ENCODE measurements around the gene MEIOC. TPM values are rescaled to one million over a fixed set of nuclear protein-coding genes. Genes with fewer than 3 reads are reported as not detected.
"Not testable (repeated sequence)": the region's sequence is repeated elsewhere in the genome, so short reads cannot be mapped to it uniquely, and the experiment has no call there.

The MEIOC gene
- total RNA-seq, 1 donor from 2014 or later = 0.07 TPM

DNA sequence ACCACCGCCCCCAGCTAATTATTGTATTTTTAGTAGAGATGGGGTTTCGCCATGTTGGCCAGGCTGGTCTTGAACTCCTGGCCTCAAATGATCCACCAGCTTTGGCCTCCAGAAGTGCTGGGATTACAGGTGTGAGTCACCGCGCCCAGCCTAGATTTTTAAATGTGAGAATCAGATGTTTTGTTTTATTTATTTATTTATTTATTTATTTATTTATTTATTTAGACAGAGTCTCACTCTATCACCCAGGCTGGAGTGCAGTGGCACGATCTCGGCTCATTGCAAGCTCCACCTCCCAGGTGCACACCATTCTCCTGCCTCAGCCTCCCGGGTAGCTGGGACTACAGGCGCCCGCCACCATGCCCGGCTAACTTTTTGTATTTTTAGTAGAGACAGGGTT lies 44.0 kb downstream of the MEIOC start:
- intact Hi-C loops (cut with micrococcal nuclease) = not testable (repeated sequence)

DNA sequence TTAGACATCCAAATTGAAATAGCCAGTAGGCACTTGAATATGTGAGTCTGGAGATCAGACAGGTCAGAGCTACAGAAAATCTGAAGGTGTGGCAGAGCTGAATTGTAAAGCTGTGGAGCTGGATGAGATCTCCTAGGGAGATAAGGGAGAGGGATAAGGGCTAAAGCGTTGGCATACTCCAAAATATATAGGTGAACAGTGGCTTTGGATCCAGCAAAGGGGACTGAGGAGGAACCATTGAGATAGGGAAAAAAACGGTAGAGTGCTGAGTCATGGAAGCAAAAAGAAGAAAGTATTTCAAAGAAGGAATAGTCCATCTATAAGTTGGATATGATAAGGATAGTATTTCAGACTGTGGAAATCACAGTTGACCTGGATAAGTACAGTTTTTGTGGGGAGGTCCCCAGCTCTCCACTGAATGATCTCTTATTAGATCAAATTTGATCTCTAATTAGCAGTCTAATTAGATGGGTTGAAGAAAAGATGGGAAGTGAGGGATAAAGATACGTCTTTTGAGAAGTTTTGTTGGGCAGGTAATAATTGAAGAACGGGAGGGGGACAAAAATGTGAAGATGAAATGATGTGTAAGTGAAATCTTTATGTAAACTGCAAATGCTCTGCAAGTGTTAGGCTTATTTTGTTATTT lies 51.6 kb downstream of the MEIOC start:
- intact Hi-C loops (cut with micrococcal nuclease) = loop anchor here (1.0 to 5.0 kb wide), 6 partner anchors 19 to 353 kb away; partner anchors contain the start of genes CCDC43, EFTUD2, FZD2 and GPATCH8

DNA sequence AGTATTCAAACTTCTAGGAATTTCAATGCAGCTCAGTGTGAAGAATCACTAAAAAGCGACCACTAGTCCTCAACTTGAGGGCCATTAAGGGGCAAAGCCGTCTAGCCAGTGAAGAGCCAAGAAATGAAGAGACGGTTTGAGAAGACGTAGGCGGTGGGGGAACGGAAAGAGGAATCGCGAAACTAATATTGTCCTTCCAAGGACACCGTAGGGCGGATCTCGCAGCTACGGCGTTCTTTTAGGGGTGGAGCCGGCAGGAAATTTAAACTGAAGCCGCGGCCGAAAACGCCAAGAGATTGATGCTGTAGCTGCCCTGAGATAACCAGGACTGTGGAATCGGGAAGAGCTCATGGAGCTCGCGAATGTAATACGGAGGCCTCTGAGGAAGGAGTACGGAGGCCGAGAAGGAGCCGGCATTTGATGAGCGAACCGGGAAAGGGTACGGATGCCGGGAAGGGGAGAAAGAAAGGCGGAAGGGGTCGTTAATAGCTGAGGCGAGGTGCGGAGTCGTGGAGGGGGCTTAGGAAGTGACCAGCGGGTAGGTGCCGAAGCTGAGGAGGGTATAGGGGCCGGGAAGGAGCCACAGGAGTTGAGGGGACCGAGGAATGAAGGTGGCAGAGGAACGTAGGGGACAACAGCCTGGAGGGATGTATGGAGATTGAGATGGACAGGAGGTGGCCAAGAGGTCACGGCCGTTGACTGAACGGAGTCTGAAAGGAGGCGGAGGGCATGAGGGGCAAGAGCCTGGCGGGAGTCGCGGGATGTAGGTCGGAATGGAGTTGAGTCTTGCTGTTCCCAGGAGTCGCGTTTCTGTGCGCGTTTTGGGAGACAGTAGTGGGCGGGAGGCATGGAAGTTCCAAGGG lies 52.4 kb downstream of the MEIOC start, which contains the start of gene DBF4B:
Gene DBF4B, plus strand, starts transcription at position 265 of the 863 bp plus-strand sequence. Its CDS starts 156 bp downstream, at position 421.
- intact Hi-C loops (cut with micrococcal nuclease) = loop anchor here (1.0 to 5.0 kb wide), 6 partner anchors 19 to 353 kb away; partner anchors contain the start of genes CCDC43, EFTUD2, FZD2 and GPATCH8

DNA sequence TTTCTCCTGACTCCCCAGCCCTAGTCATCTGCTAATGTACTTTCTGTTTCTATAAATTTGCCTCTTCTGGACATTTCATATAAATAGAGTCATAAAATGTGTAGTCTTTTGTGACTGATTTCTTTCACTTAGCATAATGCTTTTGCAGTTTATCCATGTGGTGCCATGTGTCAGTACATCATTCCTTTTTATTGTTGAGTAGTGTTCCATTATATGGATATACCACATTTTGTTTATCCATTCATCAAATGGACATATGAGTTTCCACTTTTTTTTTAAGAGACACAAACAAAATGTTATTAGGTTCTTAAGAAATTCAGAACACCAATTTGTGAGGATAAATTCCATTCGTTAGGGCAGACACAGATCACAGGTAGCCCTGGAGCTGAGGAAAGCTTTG lies 63.2 kb downstream of the MEIOC start:
- intact Hi-C loops (cut with micrococcal nuclease) = no loop called here

DNA sequence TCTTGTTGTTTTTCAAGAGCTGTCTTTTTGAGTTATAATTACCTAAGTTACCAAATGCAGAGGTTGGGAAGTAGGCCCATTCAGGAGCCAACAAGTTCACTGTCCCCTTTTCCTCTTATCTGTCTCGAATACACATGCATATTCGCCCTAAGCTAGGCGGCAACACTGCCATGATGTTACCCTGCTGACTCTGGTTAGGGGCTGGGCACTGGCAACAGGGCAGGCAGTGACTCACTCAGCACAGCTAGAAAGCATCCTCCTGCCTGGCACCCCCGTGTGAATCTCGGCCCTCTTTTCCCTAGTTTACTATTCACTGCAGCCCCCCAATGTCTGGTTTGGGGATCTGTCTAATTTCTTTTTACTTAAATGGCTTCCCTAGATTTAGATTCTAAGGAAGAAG lies 66.0 kb downstream of the MEIOC start:
- intact Hi-C loops (cut with micrococcal nuclease) = no loop called here

Other genes with a start within 250 kb of the MEIOC start
- gene GPATCH8, start 153.1 kb upstream of the MEIOC start, total RNA-seq = 45.4 and 50.8 TPM in 2 replicates
- 0.12 TPM in 1 of 2 replicates, not detected in the other for gene FZD2, start 99.0 kb upstream of the MEIOC start, total RNA-seq
- 32.4 and 33.6 TPM in 2 replicates for gene CCDC43, start 33.3 kb downstream of the MEIOC start, total RNA-seq
- gene DBF4B, start 52.2 kb downstream of the MEIOC start, total RNA-seq = 20.0 and 20.5 TPM in 2 replicates
- gene ADAM11, start 102.5 kb downstream of the MEIOC start, total RNA-seq = 0.32 TPM in 2 replicates
- gene GJC1, start 173.8 kb downstream of the MEIOC start, total RNA-seq = 1.3 and 1.4 TPM in 2 replicates
- gene HIGD1B, start 191.4 kb downstream of the MEIOC start, total RNA-seq = not detected in 2 replicates
- 165 and 169 TPM in 2 replicates for gene EFTUD2, start 243.0 kb downstream of the MEIOC start, total RNA-seq

Measured in T-helper 1 cell treated with Interleukin-12 subunit alpha and Interleukin-12 subunit beta and Interleukin-4 antibody, amounts not matched to agents 30 ng/mL and 1 ng/mL, for 36 hours (primary cell).